Spleen (tissue), 7 donors: Measurements from ENCODE around the gene IHH.

ENCODE experiments used
- POLR2A ChIP-seq, 3 donors: fragments of 450-650 bp; IDR thresholded peaks; one replicate each; pipeline ENCODE4 v1.5.1; 2017; ENCODE audit warnings: antibody characterized with exemption in 3 of 3, mild to moderate bottlenecking in 1 of 3
- POLR2AphosphoS5 ChIP-seq, 3 donors: sonication (generic); formaldehyde crosslinking; IDR thresholded peaks; one replicate each; pipeline ENCODE4 v1.5.1; 2017; ENCODE audit warnings: antibody characterized with exemption in 3 of 3
- TF ChIP-seq, protein P1 (sequence below), 11 experiments: fragments of 200-600 bp in 7 of 11; fragments of 450-650 bp in 4 of 11; sonication (generic) in 4 of 11; IDR thresholded peaks in 8 of 11; conservative IDR thresholded peaks in 3 of 11; 1 replicate in 7 of 11; 2 replicates in 4 of 11; pipeline versions ENCODE4 v1.4.0 to v1.8.0; 2016 to 2021; ENCODE audit warnings: antibody characterized with exemption in 11 of 11, inconsistent platforms in 4 of 11, mild to moderate bottlenecking in 1 of 11
- donor health status: DM: no; HTN: no; CAD: no; lungs with moderate emphysema.
- donor health status: DM: no; HTN: no; CAD: no.
- donor health status: DM: no; HTN: no; CAD: no.

DNA sequence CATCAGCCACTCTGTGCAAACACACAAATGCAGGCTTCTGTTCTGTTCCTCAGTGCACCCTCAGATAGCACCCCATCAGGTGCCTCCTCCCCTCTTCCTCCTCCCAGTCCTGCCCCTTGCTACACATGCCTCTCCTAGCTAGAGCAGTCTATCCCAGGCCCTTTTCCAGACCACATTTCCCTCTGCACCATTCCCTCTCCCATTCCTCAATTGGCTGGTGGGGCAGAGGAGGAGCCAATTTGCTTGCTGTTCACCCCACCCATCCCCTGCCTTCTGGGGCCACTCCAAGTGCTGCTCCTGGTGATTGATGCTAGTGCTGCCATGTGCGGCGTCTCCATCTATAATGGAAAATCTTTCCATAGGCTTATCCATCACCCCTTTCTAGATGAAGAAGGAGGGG, 24.8 kb downstream of the IHH start:
- TF ChIP-seq, protein P1, sequence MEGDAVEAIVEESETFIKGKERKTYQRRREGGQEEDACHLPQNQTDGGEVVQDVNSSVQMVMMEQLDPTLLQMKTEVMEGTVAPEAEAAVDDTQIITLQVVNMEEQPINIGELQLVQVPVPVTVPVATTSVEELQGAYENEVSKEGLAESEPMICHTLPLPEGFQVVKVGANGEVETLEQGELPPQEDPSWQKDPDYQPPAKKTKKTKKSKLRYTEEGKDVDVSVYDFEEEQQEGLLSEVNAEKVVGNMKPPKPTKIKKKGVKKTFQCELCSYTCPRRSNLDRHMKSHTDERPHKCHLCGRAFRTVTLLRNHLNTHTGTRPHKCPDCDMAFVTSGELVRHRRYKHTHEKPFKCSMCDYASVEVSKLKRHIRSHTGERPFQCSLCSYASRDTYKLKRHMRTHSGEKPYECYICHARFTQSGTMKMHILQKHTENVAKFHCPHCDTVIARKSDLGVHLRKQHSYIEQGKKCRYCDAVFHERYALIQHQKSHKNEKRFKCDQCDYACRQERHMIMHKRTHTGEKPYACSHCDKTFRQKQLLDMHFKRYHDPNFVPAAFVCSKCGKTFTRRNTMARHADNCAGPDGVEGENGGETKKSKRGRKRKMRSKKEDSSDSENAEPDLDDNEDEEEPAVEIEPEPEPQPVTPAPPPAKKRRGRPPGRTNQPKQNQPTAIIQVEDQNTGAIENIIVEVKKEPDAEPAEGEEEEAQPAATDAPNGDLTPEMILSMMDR (IDR thresholded peaks at IDR 0.05 in 8 of 11, conservative IDR thresholded peaks at IDR 0.05 in 3 of 11), result no peak
- no peak for TF ChIP-seq POLR2A (IDR thresholded peaks at IDR 0.05)
- no peak for TF ChIP-seq POLR2AphosphoS5 (IDR thresholded peaks at IDR 0.05)
